ENCODE results near the gene RHOV. TPM values are rescaled to one million over a fixed set of nuclear protein-coding genes. Genes with fewer than 3 reads are reported as not detected.

Gene RHOV
- total RNA-seq, 1 experiment from 2014 or later, result not detected

DNA sequence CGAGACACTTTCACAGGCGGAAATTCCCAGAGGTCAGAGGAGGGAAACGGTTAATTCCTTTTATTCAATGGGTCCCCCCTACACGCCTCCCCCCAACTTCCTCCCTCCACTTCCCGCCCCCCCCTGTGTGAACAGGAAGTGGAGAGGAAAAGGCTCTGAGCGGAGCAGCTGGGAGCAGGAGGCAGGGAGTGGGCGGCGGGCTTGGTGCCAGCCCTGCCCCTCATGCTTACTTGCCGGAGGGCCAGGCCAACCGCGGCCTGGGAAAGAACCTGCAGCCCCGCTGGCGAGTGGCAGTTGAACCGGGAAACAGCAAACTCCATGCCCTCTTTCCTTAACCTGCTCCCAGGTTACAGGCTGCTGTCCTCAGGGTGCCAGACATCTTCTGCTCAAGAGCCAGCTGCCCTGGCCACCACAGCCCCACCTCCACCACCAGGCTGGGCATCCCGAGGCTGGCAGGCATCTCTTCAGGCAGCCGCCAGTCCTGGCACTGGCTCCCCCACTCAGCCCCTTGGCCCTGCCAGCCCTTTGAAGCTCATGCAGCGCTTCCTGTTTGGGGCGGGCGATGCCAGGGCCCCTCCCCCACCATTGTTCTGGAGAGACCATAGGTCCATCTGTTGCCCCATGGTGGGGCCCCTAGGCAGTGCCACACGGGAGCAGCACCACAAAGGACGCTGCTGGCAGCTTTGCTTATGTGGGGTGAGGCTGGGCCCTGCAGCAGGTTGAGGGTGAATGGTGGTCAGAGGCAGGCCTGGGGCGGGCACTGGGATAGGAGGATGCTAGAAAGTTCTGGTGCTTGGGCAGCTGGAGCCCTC, 33.2 kb upstream of the RHOV start:
- Histone ChIP-seq H3K4me3 (peak overlapping the region; percentile 30), H3K9me3 (no peaks in the 10 kb centered on the region), H3K36me3 (peaks cover 13% of the 10 kb centered on the region), H3K27me3 (no peaks in the 10 kb centered on the region)
- peak; percentile 74 for DNase-seq

DNA sequence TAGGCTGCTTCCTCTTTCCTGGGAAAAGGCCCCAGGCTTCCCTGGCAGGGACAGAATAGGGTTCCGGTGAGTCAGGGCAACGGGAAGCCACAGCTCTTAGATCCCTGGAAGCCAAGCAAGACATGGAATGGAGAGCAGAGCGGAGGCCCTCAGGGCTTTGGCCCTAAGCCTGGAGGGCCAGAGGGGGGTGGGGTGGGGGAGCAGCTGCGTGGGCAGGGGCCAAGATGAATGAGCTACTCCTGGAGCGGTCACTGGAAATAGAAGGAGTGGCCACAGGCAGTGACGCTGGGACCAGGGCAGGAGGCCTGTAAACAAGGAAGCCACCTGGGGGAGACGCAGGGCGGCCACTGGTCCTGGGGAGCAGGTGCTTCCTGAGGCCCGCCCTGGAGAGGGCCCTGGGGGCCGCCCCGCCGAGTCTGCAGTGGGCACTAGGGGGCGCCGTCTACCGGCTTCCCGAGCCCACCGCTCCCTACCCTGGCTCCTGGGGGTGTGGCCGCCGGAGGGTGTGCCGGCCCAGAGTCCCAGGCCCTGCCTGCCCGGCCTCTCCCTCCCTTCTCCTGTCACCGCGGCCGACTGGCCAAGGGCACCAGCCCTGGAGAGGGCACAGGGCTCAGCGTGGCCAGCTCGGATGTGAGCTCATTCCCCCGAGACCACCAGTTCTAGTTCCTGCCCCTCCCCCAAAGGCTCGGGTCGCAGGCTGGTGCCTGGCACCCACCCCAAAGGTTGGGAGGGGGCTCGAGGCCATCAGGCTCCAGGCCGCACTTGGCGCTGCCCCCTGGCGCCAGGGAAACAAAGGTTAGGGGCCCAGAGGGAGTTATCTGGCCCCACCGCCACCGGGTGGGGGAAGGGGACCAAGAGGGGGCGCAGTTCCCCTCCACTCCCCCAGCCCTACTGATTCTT, 32.3 kb upstream of the RHOV start:
- H3K4me3 ChIP-seq, result peak overlapping the region; percentile 30
- peak; percentile 92 for DNase-seq
- H3K27me3 ChIP-seq, result no peaks in the 10 kb centered on the region
- H3K9me3 ChIP-seq, result no peaks in the 10 kb centered on the region
- H3K36me3 ChIP-seq, result peaks cover 13% of the 10 kb centered on the region

DNA sequence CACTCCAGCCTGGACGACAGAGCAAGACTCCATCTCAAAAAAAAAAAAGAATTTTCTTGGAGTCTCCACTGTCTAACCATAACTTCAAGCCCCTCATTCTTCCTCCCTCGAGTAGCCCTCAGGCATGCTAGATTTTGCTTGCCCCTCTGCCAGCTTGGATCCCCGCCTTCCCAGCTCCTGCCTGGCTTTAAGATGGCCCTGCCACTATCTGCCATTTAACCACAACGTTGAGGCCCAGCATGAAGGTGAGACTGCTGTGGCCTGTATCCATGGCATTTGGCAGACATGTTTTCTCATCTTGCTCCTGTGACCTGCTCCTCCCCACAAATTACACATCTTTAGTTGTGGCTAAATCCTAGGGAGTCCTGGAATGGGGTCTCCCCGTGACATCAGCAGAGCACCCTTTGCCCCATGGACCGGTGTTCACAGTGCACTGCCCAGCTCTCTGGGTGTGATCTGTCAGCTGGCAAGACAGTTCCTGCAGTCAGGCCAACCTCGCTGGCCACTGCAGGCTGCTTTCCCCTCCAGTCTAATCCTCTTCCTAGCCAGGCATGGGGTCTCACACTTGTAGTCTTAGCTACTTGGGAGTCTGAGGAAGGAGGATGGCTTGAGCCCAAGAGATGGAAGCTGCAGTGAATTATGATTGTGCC, 30.6 kb upstream of the RHOV start:
- no peaks in the 10 kb centered on the region for H3K27me3 ChIP-seq
- no peak for DNase-seq
- H3K36me3 ChIP-seq, result peaks cover 25% of the 10 kb centered on the region
- no peak overlapping the region for H3K4me3 ChIP-seq
- no peaks in the 10 kb centered on the region for H3K9me3 ChIP-seq

DNA sequence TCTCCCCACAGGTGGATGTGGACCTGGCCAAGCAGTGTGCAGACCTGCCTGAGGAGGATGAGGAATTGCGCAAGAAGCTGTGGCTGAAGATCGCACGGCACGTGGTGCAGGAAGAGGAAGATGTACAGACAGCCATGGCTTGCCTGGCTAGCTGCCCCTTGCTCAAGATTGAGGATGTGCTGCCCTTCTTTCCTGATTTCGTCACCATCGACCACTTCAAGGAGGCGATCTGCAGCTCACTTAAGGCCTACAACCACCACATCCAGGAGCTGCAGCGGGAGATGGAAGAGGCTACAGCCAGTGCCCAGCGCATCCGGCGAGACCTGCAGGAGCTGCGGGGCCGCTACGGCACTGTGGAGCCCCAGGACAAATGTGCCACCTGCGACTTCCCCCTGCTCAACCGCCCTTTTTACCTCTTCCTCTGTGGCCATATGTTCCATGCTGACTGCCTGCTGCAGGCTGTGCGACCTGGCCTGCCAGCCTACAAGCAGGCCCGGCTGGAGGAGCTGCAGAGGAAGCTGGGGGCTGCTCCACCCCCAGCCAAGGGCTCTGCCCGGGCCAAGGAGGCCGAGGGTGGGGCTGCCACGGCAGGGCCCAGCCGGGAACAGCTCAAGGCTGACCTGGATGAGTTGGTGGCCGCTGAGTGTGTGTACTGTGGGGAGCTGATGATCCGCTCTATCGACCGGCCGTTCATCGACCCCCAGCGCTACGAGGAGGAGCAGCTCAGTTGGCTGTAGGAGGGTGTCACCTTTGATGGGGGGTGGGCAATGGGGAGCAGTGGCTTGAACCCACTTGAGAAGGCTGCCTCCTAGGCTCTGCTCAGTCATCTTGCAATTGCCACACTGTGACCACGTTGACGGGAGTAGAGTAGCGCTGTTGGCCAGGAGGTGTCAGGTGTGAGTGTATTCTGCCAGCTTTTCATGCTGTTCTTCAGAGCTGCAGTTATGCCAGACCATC, 28.8 kb upstream of the RHOV start:
- no peak for DNase-seq
- no peaks in the 10 kb centered on the region for H3K9me3 ChIP-seq
- H3K27me3 ChIP-seq, result no peaks in the 10 kb centered on the region
- H3K4me3 ChIP-seq, result no peak overlapping the region
- peaks cover 26% of the 10 kb centered on the region for H3K36me3 ChIP-seq

DNA sequence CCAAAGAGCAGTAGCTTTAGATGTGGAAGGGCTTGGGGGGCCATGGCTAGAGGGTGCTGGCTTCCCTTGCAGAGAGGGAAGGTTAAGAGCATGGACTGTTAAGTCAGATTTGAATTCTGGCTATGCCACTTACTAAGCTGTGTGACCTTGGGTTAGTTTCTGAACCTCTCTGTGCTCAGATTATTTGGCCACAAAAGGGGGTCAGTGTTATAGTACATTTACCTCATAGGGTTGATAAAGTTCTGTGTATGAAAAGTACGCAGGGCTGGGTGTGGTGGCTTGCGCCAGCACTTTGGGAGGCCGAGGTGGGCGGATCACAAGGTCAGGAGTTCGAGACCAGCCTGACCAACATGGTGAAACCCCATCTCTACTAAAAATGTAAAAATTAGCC, 27.0 kb upstream of the RHOV start:
- DNase-seq, result no peak
- no peaks in the 10 kb centered on the region for H3K9me3 ChIP-seq
- H3K4me3 ChIP-seq, result no peak overlapping the region
- H3K36me3 ChIP-seq, result peaks cover 28% of the 10 kb centered on the region
- no peaks in the 10 kb centered on the region for H3K27me3 ChIP-seq

DNA sequence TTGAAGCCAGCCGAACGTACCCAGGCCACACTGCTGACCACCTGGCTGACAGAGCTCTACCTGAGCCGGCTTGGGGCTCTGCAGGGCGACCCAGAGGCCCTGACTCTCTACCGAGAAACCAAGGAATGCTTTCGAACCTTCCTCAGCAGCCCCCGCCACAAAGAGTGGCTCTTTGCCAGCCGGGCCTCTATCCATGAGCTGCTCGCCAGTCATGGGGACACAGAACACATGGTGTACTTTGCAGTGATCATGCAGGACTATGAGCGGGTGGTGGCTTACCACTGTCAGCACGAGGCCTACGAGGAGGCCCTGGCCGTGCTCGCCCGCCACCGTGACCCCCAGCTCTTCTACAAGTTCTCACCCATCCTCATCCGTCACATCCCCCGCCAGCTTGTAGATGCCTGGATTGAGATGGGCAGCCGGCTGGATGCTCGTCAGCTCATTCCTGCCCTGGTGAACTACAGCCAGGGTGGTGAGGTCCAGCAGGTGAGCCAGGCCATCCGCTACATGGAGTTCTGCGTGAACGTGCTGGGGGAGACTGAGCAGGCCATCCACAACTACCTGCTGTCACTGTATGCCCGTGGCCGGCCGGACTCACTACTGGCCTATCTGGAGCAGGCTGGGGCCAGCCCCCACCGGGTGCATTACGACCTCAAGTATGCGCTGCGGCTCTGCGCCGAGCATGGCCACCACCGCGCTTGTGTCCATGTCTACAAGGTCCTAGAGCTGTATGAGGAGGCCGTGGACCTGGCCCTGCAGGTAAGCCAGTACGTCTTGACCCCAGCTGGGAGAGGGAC, 26.4 kb upstream of the RHOV start:
- peaks cover 31% of the 10 kb centered on the region for H3K36me3 ChIP-seq
- no peak overlapping the region for H3K4me3 ChIP-seq
- no peaks in the 10 kb centered on the region for H3K9me3 ChIP-seq
- DNase-seq, result no peak
- H3K27me3 ChIP-seq, result no peaks in the 10 kb centered on the region

DNA sequence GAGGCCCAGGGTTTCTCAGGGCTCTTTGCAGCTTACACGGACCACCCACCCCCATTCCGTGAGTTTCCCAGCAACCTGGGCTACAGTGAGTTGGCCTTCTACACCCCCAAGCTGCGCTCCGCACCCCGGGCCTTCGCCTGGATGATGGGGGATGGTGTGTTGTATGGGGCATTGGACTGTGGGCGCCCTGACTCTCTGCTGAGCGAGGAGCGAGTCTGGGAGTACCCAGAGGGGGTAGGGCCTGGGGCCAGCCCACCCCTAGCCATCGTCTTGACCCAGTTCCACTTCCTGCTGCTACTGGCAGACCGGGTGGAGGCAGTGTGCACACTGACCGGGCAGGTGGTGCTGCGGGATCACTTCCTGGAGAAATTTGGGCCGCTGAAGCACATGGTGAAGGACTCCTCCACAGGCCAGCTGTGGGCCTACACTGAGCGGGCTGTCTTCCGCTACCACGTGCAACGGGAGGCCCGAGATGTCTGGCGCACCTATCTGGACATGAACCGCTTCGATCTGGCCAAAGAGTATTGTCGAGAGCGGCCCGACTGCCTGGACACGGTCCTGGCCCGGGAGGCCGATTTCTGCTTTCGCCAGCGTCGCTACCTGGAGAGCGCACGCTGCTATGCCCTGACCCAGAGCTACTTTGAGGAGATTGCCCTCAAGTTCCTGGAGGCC, 25.6 kb upstream of the RHOV start:
- peaks cover 29% of the 10 kb centered on the region for H3K36me3 ChIP-seq
- DNase-seq, result no peak
- H3K27me3 ChIP-seq, result no peaks in the 10 kb centered on the region
- no peak overlapping the region for H3K4me3 ChIP-seq
- H3K9me3 ChIP-seq, result no peaks in the 10 kb centered on the region

DNA sequence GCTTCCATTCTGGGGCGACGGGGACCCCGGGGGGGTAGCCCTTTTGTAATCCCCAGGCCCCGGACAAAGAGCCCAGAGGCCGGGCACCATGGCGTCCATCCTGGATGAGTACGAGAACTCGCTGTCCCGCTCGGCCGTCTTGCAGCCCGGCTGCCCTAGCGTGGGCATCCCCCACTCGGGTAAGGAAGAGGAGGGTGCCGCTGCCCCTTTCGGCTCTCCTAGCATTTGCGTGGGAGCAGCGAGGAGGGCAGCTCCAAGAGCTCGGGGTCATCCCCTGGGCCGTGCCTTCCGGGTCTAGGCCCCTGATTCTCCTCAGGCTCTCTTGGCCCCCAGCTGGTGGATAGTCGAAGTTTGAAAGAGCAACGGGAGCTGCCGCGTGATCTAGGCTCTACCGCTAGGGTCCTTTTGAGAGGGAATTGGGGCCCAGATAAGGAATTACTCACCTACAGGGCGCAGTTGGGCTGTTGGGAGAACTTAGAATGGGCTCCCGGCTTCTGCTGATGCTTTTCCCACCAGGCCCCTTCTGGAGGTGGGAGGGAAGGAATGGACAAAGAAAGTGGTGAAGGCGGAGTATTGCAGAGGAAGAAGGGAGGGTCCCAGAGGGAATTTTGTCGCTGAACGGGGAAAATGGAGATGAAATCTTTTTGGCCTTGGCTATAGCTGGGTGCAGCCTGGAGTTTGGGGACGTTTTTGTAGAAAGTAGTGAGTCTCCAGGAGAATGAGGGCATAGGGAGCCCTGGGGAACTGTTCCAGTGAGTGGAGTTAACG, 20.8 kb upstream of the RHOV start:
- peak; percentile 71 for DNase-seq
- Histone ChIP-seq H3K4me3 (peak overlapping the region; percentile 65), H3K36me3 (peaks cover 7% of the 10 kb centered on the region), H3K9me3 (no peaks in the 10 kb centered on the region), H3K27me3 (no peaks in the 10 kb centered on the region)

DNA sequence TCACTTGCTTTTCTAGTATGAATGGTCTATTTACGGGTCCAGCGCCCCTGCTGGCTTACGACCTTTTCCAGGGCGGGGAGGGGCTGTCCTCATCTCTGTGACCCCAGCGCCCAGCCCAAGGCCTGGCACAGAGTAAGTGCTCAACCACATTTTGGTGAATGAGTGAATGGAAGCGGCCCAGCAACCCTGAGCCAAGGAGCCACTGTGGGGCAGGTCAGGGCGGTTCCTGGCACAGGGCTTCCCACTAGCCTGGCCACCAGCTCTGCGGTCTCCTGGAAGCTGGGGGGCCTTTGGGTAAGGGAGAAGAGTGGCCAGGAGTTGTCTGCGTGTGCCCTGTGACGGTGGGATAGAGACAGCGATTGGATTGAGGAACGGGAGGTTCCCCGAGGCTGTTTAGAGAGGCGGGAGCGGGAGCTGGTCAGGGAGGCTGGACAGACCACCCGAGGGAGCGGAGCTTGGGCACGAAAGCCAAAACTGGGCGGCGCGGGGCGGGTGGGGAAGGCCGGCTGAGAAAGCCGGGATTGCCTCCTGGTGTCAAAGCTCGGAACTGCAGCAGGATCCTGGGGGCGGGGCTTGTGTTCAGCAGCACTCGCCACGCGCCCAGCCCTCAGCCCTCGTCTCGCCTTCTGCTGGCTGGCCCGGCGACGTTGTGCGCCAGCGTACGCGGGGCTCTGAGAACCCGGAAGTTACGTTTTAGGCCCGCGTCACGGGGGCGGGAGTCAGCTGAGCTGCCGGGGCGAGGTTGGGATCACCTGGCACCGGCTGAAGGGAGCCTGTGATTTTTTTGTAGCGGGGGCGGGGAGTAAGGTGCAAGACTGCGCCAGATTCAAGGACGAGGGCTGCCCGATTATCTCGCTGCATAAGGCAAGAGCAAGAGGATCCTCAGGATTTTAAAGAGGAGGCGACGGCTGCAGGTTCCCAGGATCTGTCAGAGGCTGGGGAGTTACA, 20.0 kb upstream of the RHOV start, which contains the start of gene VPS18:
Gene VPS18 (plus strand): TSS at position 718 of the 948 bp plus-strand sequence. CDS start 319 bp downstream, outside the sequence.
- Histone ChIP-seq H3K36me3 (peaks cover 5% of the 10 kb centered on the region), H3K27me3 (no peaks in the 10 kb centered on the region), H3K4me3 (peak within 1 kb of the TSS; percentile 65), H3K9me3 (no peaks in the 10 kb centered on the region)
- DNase-seq, result peak; percentile 96

DNA sequence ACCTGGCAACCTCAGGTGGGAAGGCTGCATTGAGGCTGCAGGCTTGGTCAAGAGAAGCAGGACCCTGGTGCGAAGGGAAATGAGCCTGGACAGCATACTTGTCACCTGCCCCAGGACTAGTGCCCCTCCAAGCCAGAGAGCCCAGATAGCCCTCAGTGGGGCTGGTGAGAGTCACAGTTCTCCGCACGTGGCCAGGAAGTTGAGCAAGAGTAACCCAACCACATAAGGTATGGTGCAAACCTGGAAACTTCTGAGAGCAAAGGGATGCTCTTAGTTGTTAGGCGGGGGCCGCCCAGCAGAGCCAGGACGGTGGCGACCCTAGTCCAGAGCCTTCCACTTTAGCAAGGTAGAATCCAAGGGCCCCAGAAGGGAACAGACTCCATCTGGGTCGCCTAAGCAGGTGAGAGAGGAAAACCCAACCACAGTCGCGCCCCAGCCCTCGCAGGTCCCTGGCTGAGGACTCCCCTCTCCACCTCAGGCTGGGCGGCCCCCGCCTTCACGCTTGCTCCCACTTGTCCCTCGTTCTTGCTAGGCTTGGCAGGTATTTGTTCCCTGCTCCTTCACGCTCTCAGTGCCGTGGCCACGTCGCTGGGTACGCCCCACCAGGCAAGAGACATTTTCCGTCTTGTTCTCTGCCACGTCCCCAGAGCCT, 19.1 kb upstream of the RHOV start:
- DNase-seq, result no peak
- H3K9me3 ChIP-seq, result no peaks in the 10 kb centered on the region
- H3K27me3 ChIP-seq, result no peaks in the 10 kb centered on the region
- H3K36me3 ChIP-seq, result peaks cover 5% of the 10 kb centered on the region
- no peak overlapping the region for H3K4me3 ChIP-seq

DNA sequence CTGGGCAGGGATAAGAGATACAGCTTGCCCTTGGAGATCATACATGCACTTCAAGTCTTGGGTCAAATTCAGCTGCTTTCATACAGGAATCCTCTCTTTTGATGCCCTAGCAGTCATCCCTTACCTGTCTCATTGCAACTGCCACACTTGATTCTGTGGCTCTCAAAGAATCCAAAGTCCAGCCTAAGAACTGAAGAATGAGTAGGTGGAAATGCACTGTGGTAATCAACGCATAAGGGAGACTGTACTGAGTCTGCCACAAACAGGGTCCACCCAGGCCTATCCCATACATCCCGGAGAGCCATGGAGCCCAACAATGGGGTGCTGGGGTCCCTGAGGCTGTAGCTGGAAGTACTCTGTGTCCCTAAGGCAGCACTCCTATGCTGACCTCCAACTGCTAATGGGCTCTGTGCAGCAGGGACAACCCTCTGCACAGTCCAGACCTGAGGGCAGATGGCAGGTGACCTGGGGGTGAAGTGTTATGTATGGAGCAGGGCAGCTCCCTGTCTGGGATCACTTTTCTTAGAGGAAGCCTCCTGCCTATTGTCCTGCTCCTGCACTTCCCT, 18.5 kb upstream of the RHOV start:
- Histone ChIP-seq H3K4me3 (no peak overlapping the region), H3K9me3 (no peaks in the 10 kb centered on the region), H3K27me3 (no peaks in the 10 kb centered on the region), H3K36me3 (peaks cover 5% of the 10 kb centered on the region)
- no peak for DNase-seq

DNA sequence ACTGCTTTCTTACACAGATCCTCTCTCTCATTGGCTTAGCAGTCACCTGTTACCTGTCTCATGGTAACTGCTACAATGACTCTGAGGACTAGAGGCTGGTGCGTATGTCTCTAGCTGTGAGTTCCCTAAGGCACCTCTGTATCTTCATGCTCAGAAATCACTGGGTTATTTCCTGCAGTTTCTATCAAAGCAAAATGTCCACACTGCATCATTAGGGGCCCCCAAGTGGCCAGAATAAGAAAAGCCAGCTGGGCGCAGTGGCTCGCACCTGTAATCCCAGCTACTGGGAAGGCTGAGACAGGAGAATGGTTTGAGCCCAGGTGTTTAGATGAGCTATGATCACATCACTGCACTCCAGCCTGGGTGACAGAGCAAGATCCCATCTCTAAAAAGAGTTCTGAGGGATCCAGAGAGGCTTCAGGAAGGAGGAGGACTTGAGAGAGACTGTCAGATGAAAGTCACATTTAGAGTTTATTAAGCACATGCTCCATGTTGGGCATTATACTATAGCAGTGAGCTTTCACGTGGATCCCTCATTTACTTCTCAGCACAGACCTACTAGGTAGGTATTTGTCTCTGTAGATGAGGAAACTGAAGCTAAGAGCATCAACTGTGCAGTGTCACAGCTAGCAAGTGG, 17.9 kb upstream of the RHOV start:
- DNase-seq, result no peak
- no peaks in the 10 kb centered on the region for H3K27me3 ChIP-seq
- H3K9me3 ChIP-seq, result no peaks in the 10 kb centered on the region
- peaks cover 5% of the 10 kb centered on the region for H3K36me3 ChIP-seq
- H3K4me3 ChIP-seq, result no peak overlapping the region
